Mesendoderm (in vitro differentiated cells): ENCODE measurements around the gene LIF.

ENCODE experiments used
- DNase-seq: peaks from one replicate; pipeline ENCODE4 v3.0.0; 2013
- H2AK5ac ChIP-seq: 2 replicates; pipeline ENCODE4 v1.6.1; 2013; ENCODE audit warnings: low read length, inconsistent platforms
- H2BK120ac ChIP-seq: 2 replicates; pipeline ENCODE4 v1.6.1; 2013; ENCODE audit warnings: low read depth, mild to moderate bottlenecking, low read length, moderate library complexity, mixed read lengths
- H2BK15ac ChIP-seq: replicated peaks from 2 replicates; pipeline ENCODE4 v1.6.1; 2013; ENCODE audit warnings: low read depth, mild to moderate bottlenecking, moderate library complexity
- H2BK5ac ChIP-seq: 2 replicates; pipeline ENCODE4 v1.6.1; 2013; ENCODE audit warnings: low read length, inconsistent platforms
- H3K18ac ChIP-seq: 2 replicates; pipeline ENCODE4 v1.6.1; 2013; ENCODE audit warnings: mild to moderate bottlenecking, low read length, mixed read lengths
- H3K23ac ChIP-seq: one replicate; pipeline ENCODE4 v1.6.1; 2013; ENCODE audit warnings: low read length
- H3K27ac ChIP-seq: 2 replicates; pipeline ENCODE4 v1.5.1; 2013; ENCODE audit warnings: low read depth, mild to moderate bottlenecking, inconsistent platforms, low read length, moderate library complexity
- H3K27me3 ChIP-seq: 2 replicates; pipeline ENCODE4 v1.6.1; 2013; ENCODE audit warnings: low read length, control low read depth, mild to moderate bottlenecking, inconsistent platforms; ENCODE audit not compliant: insufficient read depth, poor library complexity
- H3K36me3 ChIP-seq: 2 replicates; pipeline ENCODE4 v1.6.1; 2013; ENCODE audit warnings: low read length, inconsistent platforms; ENCODE audit not compliant: control insufficient read depth, insufficient read depth
- H3K4ac ChIP-seq: one replicate; pipeline ENCODE4 v1.6.1; 2013; ENCODE audit warnings: low read depth, mild to moderate bottlenecking, low read length, moderate library complexity
- H3K4me1 ChIP-seq: 2 replicates; pipeline ENCODE4 v1.6.1; 2013; ENCODE audit warnings: low read depth, low read length, inconsistent platforms; ENCODE audit not compliant: control insufficient read depth
- H3K4me2 ChIP-seq: 2 replicates; pipeline ENCODE4 v1.6.1; 2013; ENCODE audit warnings: low read length
- H3K4me3 ChIP-seq: 2 replicates; pipeline ENCODE4 v1.5.1; 2013; ENCODE audit warnings: mild to moderate bottlenecking, low read length
- H3K56ac ChIP-seq: one replicate; pipeline ENCODE4 v1.6.1; 2013; ENCODE audit warnings: low read length
- H3K79me1 ChIP-seq: 2 replicates; pipeline ENCODE4 v1.6.1; 2013; ENCODE audit warnings: low read length, inconsistent platforms
- H3K79me2 ChIP-seq: 2 replicates; pipeline ENCODE4 v1.6.1; 2013; ENCODE audit warnings: mild to moderate bottlenecking, low read length; ENCODE audit not compliant: control insufficient read depth, insufficient read depth
- H3K9ac ChIP-seq: 2 replicates; pipeline ENCODE4 v1.6.1; 2013; ENCODE audit warnings: low read length, inconsistent platforms
- H4K5ac ChIP-seq: one replicate; pipeline ENCODE4 v1.6.1; 2013; ENCODE audit warnings: low read length
- H4K8ac ChIP-seq: one replicate; pipeline ENCODE4 v1.6.1; 2013; ENCODE audit warnings: low read depth, mild to moderate bottlenecking, control low read depth, low read length, moderate library complexity
- WGBS: extraction: QIAGEN DNeasy Blood & Tissue Kit; methylation state at CpG from one replicate; pipeline ENCODE4 v1.1.7; 2013; ENCODE audit warnings: low lambda C conversion rate, missing lambda C conversion rate; ENCODE audit not compliant: insufficient coverage; ENCODE audit errors: extremely low coverage; 5-methylcytosine and 5-hydroxymethylcytosine counted together

Gene LIF

GRCh38 chr22:30246814-30247376 lies 336 bp upstream of the LIF start:
- Histone ChIP-seq H3K79me2 (no peaks in the 10 kb centered on the region), H3K23ac (no peak overlapping the region), H2BK120ac (no peak overlapping the region), H4K5ac (no peak overlapping the region), H3K4me3 (no peak overlapping the region), H2BK15ac (no peak overlapping the region), H3K9ac (no peak overlapping the region), H3K56ac (peak overlapping the region; percentile 54), H3K36me3 (no peaks in the 10 kb centered on the region), H3K27me3 (no peaks in the 10 kb centered on the region), H3K4ac (no peak overlapping the region), H2BK5ac (no peak overlapping the region), H3K18ac (peak overlapping the region; percentile 7), H2AK5ac (no peak overlapping the region), H4K8ac (no peak overlapping the region), H3K79me1 (no peaks in the 10 kb centered on the region), H3K27ac (no peak overlapping the region), H3K4me1 (no peaks in the 10 kb centered on the region), H3K4me2 (peak overlapping the region; percentile 42)
- DNase-seq = no peak
- WGBS = no CpG with 5 or more reads among the region's 15 CpGs

GRCh38 chr22:30245181-30245984 lies 1.2 kb downstream of the LIF start:
- no peak overlapping the region for H2BK15ac ChIP-seq
- H3K18ac ChIP-seq = peak overlapping the region; percentile 22
- H3K79me2 ChIP-seq = no peaks in the 10 kb centered on the region
- H3K4ac ChIP-seq = peak overlapping the region; percentile 39
- no peak overlapping the region for H2BK5ac ChIP-seq
- peak overlapping the region; percentile 32 for H3K9ac ChIP-seq
- H3K36me3 ChIP-seq = no peaks in the 10 kb centered on the region
- H4K5ac ChIP-seq = no peak overlapping the region
- no peak overlapping the region for H3K4me3 ChIP-seq
- H3K56ac ChIP-seq = no peak overlapping the region
- no peak overlapping the region for H2AK5ac ChIP-seq
- no peak overlapping the region for H3K23ac ChIP-seq
- no peak overlapping the region for H2BK120ac ChIP-seq
- H3K4me2 ChIP-seq = peak overlapping the region; percentile 42
- no peak overlapping the region for H3K27ac ChIP-seq
- H3K27me3 ChIP-seq = no peaks in the 10 kb centered on the region
- H3K4me1 ChIP-seq = no peaks in the 10 kb centered on the region
- no CpG with 5 or more reads among the region's 15 CpGs for WGBS
- no peaks in the 10 kb centered on the region for H3K79me1 ChIP-seq
- no peak overlapping the region for H4K8ac ChIP-seq
- peak; percentile 66 for DNase-seq

- Histone ChIP-seq H3K9ac (no peak overlapping the region), H2BK15ac (no peak overlapping the region), H4K8ac (no peak overlapping the region), H3K4me2 (no peak overlapping the region), H2BK120ac (no peak overlapping the region), H3K27ac (no peak overlapping the region), H4K5ac (no peak overlapping the region), H3K4ac (no peak overlapping the region), H3K79me2 (no peaks in the 10 kb centered on the region), H3K18ac (no peak overlapping the region), H2AK5ac (no peak overlapping the region), H3K23ac (no peak overlapping the region), H3K4me3 (no peak overlapping the region), H3K4me1 (no peaks in the 10 kb centered on the region), H3K36me3 (no peaks in the 10 kb centered on the region), H3K56ac (no peak overlapping the region), H3K27me3 (no peaks in the 10 kb centered on the region), H3K79me1 (no peaks in the 10 kb centered on the region), H2BK5ac (no peak overlapping the region)
- WGBS = no CpG with 5 or more reads among the region's 5 CpGs
- no peak for DNase-seq
Measured at GRCh38 chr22:30244641-30245040, 1.9 kb downstream of the LIF start.

GRCh38 chr22:30244066-30244465 lies 2.5 kb downstream of the LIF start:
- H3K4me3 ChIP-seq = no peak overlapping the region
- no peak overlapping the region for H3K18ac ChIP-seq
- no peak overlapping the region for H4K5ac ChIP-seq
- no peak overlapping the region for H2BK15ac ChIP-seq
- no peak overlapping the region for H2AK5ac ChIP-seq
- no peak overlapping the region for H2BK5ac ChIP-seq
- no peak overlapping the region for H3K4ac ChIP-seq
- no peak overlapping the region for H4K8ac ChIP-seq
- no peak overlapping the region for H3K56ac ChIP-seq
- no peaks in the 10 kb centered on the region for H3K27me3 ChIP-seq
- no CpG with 5 or more reads among the region's 10 CpGs for WGBS
- no peaks in the 10 kb centered on the region for H3K4me1 ChIP-seq
- no peak overlapping the region for H3K27ac ChIP-seq
- H3K9ac ChIP-seq = no peak overlapping the region
- H3K4me2 ChIP-seq = no peak overlapping the region
- H3K36me3 ChIP-seq = no peaks in the 10 kb centered on the region
- no peaks in the 10 kb centered on the region for H3K79me2 ChIP-seq
- no peak overlapping the region for H2BK120ac ChIP-seq
- no peaks in the 10 kb centered on the region for H3K79me1 ChIP-seq
- H3K23ac ChIP-seq = no peak overlapping the region
- DNase-seq = no peak

- no peak overlapping the region for H3K56ac ChIP-seq
- no peaks in the 10 kb centered on the region for H3K79me1 ChIP-seq
- no peak overlapping the region for H3K23ac ChIP-seq
- no peak overlapping the region for H2BK5ac ChIP-seq
- no peak overlapping the region for H3K9ac ChIP-seq
- H3K4ac ChIP-seq = no peak overlapping the region
- no peak overlapping the region for H4K5ac ChIP-seq
- H3K18ac ChIP-seq = no peak overlapping the region
- no peak for DNase-seq
- H3K4me2 ChIP-seq = no peak overlapping the region
- WGBS = no CpG with 5 or more reads among the region's 22 CpGs
- H3K79me2 ChIP-seq = no peaks in the 10 kb centered on the region
- H2BK120ac ChIP-seq = no peak overlapping the region
- H3K36me3 ChIP-seq = no peaks in the 10 kb centered on the region
- no peaks in the 10 kb centered on the region for H3K27me3 ChIP-seq
- no peak overlapping the region for H3K4me3 ChIP-seq
- no peak overlapping the region for H4K8ac ChIP-seq
- H3K4me1 ChIP-seq = no peaks in the 10 kb centered on the region
- H2AK5ac ChIP-seq = no peak overlapping the region
- no peak overlapping the region for H3K27ac ChIP-seq
- H2BK15ac ChIP-seq = no peak overlapping the region
Measured at GRCh38 chr22:30243661-30244060, 2.9 kb downstream of the LIF start.
